GM20000 (cell line): ENCODE data around the gene SLC22A7.
"Not testable (repeated sequence)": the region's sequence is repeated elsewhere in the genome, so short reads cannot be mapped to it uniquely, and the experiment has no call there.

Experiments used
- DNase-seq: peaks from one replicate; pipeline ENCODE4 v3.0.0; 2012; ENCODE audit warnings: low spot score
- TF ChIP-seq, protein P1 (sequence below): IDR thresholded peaks from 2 replicates; pipeline ENCODE4 v1.5.1; 2012; ENCODE audit warnings: mild to moderate bottlenecking, control low read depth; ENCODE audit errors: extremely low read depth, missing control alignments

SLC22A7 gene

DNA sequence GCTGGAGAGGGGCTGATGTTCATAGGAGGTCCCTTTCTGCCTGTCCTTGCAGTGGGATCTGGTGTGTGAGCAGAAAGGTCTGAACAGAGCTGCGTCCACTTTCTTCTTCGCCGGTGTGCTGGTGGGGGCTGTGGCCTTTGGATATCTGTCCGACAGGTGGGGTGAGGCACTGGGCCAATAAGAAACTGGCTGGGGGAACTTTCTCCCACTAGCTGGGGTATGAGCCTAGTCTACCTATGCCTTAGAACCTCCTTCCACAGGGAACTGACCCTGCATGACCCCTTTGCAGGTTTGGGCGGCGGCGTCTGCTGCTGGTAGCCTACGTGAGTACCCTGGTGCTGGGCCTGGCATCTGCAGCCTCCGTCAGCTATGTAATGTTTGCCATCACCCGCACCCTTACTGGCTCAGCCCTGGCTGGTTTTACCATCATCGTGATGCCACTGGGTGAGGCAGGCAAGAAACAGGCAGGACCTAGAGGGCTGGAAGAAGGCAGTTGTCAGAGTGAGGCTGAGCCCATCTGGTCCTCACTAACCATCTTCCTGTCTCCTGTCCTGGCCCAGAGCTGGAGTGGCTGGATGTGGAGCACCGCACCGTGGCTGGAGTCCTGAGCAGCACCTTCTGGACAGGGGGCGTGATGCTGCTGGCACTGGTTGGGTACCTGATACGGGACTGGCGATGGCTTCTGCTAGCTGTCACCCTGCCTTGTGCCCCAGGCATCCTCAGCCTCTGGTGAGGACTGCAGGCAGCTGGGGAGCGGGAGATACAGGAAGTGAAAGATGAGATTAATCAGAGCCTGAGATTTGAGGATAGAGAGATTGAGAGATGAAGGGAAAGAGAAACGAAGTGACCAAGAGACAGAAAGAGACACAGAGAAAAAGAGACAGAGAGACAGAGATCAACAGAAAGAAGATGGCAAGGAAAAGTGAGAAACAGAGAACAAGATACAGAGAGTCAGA, 1.6 kb downstream of the SLC22A7 start:
- peak; percentile 7 for DNase-seq
- TF ChIP-seq, protein P1, sequence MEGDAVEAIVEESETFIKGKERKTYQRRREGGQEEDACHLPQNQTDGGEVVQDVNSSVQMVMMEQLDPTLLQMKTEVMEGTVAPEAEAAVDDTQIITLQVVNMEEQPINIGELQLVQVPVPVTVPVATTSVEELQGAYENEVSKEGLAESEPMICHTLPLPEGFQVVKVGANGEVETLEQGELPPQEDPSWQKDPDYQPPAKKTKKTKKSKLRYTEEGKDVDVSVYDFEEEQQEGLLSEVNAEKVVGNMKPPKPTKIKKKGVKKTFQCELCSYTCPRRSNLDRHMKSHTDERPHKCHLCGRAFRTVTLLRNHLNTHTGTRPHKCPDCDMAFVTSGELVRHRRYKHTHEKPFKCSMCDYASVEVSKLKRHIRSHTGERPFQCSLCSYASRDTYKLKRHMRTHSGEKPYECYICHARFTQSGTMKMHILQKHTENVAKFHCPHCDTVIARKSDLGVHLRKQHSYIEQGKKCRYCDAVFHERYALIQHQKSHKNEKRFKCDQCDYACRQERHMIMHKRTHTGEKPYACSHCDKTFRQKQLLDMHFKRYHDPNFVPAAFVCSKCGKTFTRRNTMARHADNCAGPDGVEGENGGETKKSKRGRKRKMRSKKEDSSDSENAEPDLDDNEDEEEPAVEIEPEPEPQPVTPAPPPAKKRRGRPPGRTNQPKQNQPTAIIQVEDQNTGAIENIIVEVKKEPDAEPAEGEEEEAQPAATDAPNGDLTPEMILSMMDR = no peak

DNA sequence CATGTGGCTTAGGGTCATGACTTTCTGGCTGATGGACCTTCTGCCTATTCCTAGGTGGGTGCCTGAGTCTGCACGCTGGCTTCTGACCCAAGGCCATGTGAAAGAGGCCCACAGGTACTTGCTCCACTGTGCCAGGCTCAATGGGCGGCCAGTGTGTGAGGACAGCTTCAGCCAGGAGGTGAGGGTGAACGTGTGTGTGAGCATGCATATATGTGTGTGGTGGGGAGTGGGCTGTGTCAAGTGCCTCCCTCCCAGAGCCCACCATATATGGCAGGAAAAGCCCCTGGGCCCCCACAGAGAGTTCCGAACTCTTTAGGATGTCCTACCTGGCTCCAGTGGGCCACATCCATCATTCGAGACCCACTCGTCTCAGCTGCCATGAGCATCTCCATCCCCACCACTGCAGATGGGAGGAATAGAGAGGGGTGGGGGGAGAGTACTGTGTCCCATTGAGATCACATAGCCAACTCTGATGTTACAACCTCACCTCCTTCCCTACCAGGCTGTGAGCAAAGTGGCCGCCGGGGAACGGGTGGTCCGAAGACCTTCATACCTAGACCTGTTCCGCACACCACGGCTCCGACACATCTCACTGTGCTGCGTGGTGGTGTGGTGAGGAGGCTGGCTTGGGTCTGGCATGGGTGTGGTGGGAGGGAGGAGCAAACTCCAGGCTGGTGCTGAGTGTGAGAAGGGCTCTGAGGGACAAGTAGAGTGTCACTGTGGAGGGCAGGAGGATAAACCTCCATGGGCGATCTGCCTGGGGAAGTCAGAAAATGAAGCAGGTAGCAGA, 3.2 kb downstream of the SLC22A7 start:
- DNase-seq = no peak
- TF ChIP-seq, protein P1 = no peak

DNA sequence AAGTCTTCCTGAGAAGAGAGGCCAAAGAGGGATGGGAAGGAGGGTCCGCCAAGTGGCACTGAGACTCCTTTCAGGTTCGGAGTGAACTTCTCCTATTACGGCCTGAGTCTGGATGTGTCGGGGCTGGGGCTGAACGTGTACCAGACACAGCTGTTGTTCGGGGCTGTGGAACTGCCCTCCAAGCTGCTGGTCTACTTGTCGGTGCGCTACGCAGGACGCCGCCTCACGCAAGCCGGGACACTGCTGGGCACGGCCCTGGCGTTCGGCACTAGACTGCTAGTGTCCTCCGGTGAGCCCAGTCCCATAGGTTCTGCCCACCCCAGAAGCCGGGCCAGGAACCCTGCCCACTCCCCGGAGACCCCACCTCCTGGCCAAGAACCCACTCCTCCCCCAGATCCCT, 4.1 kb downstream of the SLC22A7 start:
- no peak for DNase-seq
- TF ChIP-seq, protein P1 = no peak

DNA sequence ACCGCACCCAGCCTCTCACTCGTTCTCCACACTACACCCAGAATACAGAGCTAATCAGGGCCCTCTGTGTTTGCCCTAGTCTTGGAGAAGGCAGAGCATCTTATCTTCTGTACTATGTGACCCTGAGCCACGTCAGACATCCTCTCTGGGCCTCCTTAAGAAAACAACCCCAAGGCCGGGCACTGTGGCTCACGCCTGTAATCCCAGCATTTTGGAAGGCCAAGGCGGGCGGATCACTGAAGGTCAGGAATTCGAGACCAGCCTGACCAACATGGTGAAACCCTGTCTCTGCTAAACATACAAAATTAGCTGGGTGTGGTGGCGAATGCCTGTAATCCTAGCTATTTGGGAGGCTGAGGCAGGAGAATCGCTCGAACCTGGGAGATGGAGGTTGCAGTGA, 4.9 kb downstream of the SLC22A7 start:
- not testable (repeated sequence) for DNase-seq

DNA sequence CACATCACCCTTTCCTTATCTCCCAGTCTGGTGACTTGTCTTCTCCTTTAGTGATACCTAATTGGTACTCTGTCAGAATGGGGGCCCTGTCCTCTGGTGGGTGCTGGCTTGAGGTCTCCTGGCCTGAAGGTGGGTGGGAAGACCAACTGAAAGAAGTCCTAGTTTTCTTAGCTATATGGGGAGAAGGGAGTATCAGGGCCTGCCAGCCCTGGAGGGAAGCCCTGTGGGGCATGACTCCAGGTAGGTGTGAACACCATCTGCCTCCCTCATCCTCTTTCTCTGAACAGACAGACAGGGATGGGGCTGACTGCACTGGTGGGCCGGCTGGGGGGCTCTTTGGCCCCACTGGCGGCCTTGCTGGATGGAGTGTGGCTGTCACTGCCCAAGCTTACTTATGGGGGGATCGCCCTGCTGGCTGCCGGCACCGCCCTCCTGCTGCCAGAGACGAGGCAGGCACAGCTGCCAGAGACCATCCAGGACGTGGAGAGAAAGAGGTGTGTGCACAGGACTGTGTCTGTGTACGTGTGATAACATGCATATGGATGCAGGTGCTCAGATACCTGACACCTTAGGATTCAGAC, 5.8 kb downstream of the SLC22A7 start:
- no peak for DNase-seq
- TF ChIP-seq, protein P1 = no peak

DNA sequence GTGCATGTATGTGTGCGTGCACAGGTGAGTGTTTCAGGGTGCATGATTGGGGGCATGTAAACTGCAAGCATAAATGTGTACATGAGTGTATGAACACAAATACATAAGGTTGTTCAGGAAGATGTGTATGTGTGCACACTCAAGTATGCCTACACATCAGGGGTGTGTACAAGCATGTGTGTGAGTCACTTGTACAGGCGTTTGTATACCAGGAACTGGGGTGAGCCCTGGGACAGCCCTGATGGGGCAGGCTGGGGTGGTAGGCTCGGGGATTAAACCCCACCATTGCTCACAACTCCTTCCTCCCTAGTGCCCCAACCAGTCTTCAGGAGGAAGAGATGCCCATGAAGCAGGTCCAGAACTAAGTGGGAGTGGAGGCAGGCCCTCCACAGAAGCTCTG, 6.3 kb downstream of the SLC22A7 start:
- TF ChIP-seq, protein P1 = no peak
- no peak for DNase-seq

GRCh38 chr6:43304882-43305281, 6.8 kb downstream of the SLC22A7 start:
- TF ChIP-seq, protein P1 = no peak
- DNase-seq = no peak
